Thyroid gland (tissue), 4 donors: Measurements from ENCODE around the gene SLC35F3.

Experiments
- CTCF ChIP-seq, 6 experiments: fragments of 200-600 bp in 3 of 6; fragments of 450-650 bp in 3 of 6; sonication (generic) in 3 of 6; IDR thresholded peaks; one replicate each; pipeline ENCODE4 v1.5.1; 2016 to 2019; ENCODE audit warnings: antibody characterized with exemption in 6 of 6, mild to moderate bottlenecking in 2 of 6, inconsistent platforms in 1 of 6, moderate library complexity in 1 of 6
- POLR2A ChIP-seq, 2 donors: fragments of 450-650 bp; IDR thresholded peaks; one replicate each; pipeline ENCODE4 v1.6.1; 2017; ENCODE audit warnings: antibody characterized with exemption in 2 of 2, mild to moderate bottlenecking in 2 of 2, moderate library complexity in 1 of 2

- TF ChIP-seq CTCF (IDR thresholded peaks at IDR 0.05) (no peak), POLR2A (IDR thresholded peaks at IDR 0.05) (no peak)
These were observed 214.4 kb downstream of the SLC35F3 start for GRCh38 chr1:234118911-234119310.
